GM12872 (cell line): ENCODE results near the gene PPFIBP1.

Experiments
- CTCF ChIP-seq: IDR thresholded peaks from 3 replicates; pipeline ENCODE4 v1.5.1; 2011; ENCODE audit warnings: low read depth, mild to moderate bottlenecking, low read length, moderate library complexity; ENCODE audit not compliant: insufficient read depth

Gene PPFIBP1

GRCh38 chr12:27672643-27673042, 148.6 kb downstream of the PPFIBP1 start:
- TF ChIP-seq CTCF = no peak

- TF ChIP-seq CTCF = no peak
These were observed 149.2 kb downstream of the PPFIBP1 start for GRCh38 chr12:27673101-27673718.

- TF ChIP-seq CTCF = no peak
These were observed 151.0 kb downstream of the PPFIBP1 start for GRCh38 chr12:27674989-27675388.

GRCh38 chr12:27680619-27681018, 156.6 kb downstream of the PPFIBP1 start:
- TF ChIP-seq CTCF = no peak

GRCh38 chr12:27682534-27682933, 158.5 kb downstream of the PPFIBP1 start:
- no peak for TF ChIP-seq CTCF

- no peak for TF ChIP-seq CTCF
These were observed 161.3 kb downstream of the PPFIBP1 start for GRCh38 chr12:27685274-27685673.

- no peak for TF ChIP-seq CTCF
These were observed 162.1 kb downstream of the PPFIBP1 start for GRCh38 chr12:27686147-27686546.
